Memory B cell (primary cell): ENCODE results near the gene MBD4.

ENCODE experiments used
- ATAC-seq: fragments of 150-1000 bp; cut with Tn5 transposase; 2 replicates; pipeline ENCODE4 v1.10.0; 2021; ENCODE audit warnings: low read depth, mild to moderate bottlenecking, moderate library complexity
- DNase-seq, 2 donors: peaks; one replicate each; pipeline ENCODE4 v3.0.0; 2022; ENCODE audit warnings: low spot score in 2 of 2
- H3K27ac Mint-ChIP-seq: one replicate; pipeline ENCODE4 v1.8.0; 2022; ENCODE audit warnings: mild to moderate bottlenecking, moderate library complexity, mixed read lengths
- H3K27me3 Mint-ChIP-seq: one replicate; pipeline ENCODE4 v1.8.0; 2022; ENCODE audit warnings: mixed read lengths
- H3K36me3 Mint-ChIP-seq: one replicate; pipeline ENCODE4 v1.8.0; 2022; ENCODE audit warnings: mild to moderate bottlenecking, mixed read lengths
- H3K4me1 Mint-ChIP-seq: one replicate; pipeline ENCODE4 v1.8.0; 2022; ENCODE audit warnings: mixed read lengths
- H3K4me3 Mint-ChIP-seq: one replicate; pipeline ENCODE4 v1.8.0; 2022; ENCODE audit warnings: mild to moderate bottlenecking, moderate library complexity, mixed read lengths
- H3K9me3 Mint-ChIP-seq: one replicate; pipeline ENCODE4 v1.8.0; 2022; ENCODE audit warnings: mixed read lengths

The MBD4 gene

GRCh38 chr3:129432036-129432435, 7.7 kb downstream of the MBD4 start:
- Mint-ChIP-seq H3K9me3 (no peaks in the 10 kb centered on the region), H3K4me1 (peaks cover 49% of the 10 kb centered on the region), H3K4me3 (no peak overlapping the region), H3K27ac (peak overlapping the region; percentile 62), H3K27me3 (no peaks in the 10 kb centered on the region), H3K36me3 (peaks cover 35% of the 10 kb centered on the region)
- no peak for ATAC-seq
- DNase-seq, result no peak

- no peaks in the 10 kb centered on the region for H3K27me3 Mint-ChIP-seq
- H3K27ac Mint-ChIP-seq, result peak overlapping the region; percentile 81
- H3K36me3 Mint-ChIP-seq, result peaks cover 30% of the 10 kb centered on the region
- H3K4me1 Mint-ChIP-seq, result peaks cover 35% of the 10 kb centered on the region
- H3K9me3 Mint-ChIP-seq, result peaks cover 3% of the 10 kb centered on the region
- ATAC-seq (no peak), DNase-seq (no peak)
- peak overlapping the region; percentile 2 for H3K4me3 Mint-ChIP-seq
Observed at GRCh38 chr3:129429602-129430001, 10.1 kb downstream of the MBD4 start.

- no peak for ATAC-seq
- peak overlapping the region; percentile 85 for H3K4me3 Mint-ChIP-seq
Observed at GRCh38 chr3:129429080-129429451, 10.7 kb downstream of the MBD4 start.

GRCh38 chr3:129428376-129429079, 11.2 kb downstream of the MBD4 start, which contains the start of gene EFCAB12:
EFCAB12 (minus strand) TSS chr3:129428636; CDS start chr3:129428488, 148 bp downstream.
- H3K4me1 Mint-ChIP-seq, result peaks cover 38% of the 10 kb centered on the region
- no peaks in the 10 kb centered on the region for H3K27me3 Mint-ChIP-seq
- H3K9me3 Mint-ChIP-seq, result peaks cover 13% of the 10 kb centered on the region
- ATAC-seq (peak; percentile 93), DNase-seq (peak; percentile 82 to 83)
- H3K4me3 Mint-ChIP-seq, result peak within 1 kb of the TSS; percentile 85
- H3K36me3 Mint-ChIP-seq, result peaks cover 23% of the 10 kb centered on the region
- peak within 1 kb of the TSS; percentile 81 for H3K27ac Mint-ChIP-seq

More at GRCh38 chr3:129429080-129429451, 10.7 kb downstream of the MBD4 start:
- Mint-ChIP-seq H3K9me3 (peaks cover 9% of the 10 kb centered on the region), H3K27me3 (no peaks in the 10 kb centered on the region), H3K27ac (peak overlapping the region; percentile 81), H3K36me3 (peaks cover 28% of the 10 kb centered on the region), H3K4me1 (peaks cover 38% of the 10 kb centered on the region)
- no peak for DNase-seq

- H3K4me1 Mint-ChIP-seq, result peaks cover 38% of the 10 kb centered on the region
- H3K4me3 Mint-ChIP-seq, result peak overlapping the region; percentile 85
- peaks cover 13% of the 10 kb centered on the region for H3K9me3 Mint-ChIP-seq
- H3K27ac Mint-ChIP-seq, result peak overlapping the region; percentile 81
- H3K36me3 Mint-ChIP-seq, result peaks cover 21% of the 10 kb centered on the region
- no peaks in the 10 kb centered on the region for H3K27me3 Mint-ChIP-seq
- ATAC-seq (no peak), DNase-seq (no peak)
Observed at GRCh38 chr3:129428007-129428375, 11.8 kb downstream of the MBD4 start.

- DNase-seq, result no peak
- ATAC-seq, result no peak
- Mint-ChIP-seq H3K9me3 (peaks cover 13% of the 10 kb centered on the region), H3K4me1 (peaks cover 33% of the 10 kb centered on the region), H3K36me3 (peaks cover 8% of the 10 kb centered on the region), H3K27ac (peak overlapping the region; percentile 29), H3K4me3 (no peak overlapping the region), H3K27me3 (no peaks in the 10 kb centered on the region)
Observed at GRCh38 chr3:129425619-129426018, 14.1 kb downstream of the MBD4 start.

GRCh38 chr3:129425213-129425612, 14.5 kb downstream of the MBD4 start:
- no peak overlapping the region for H3K4me3 Mint-ChIP-seq
- peaks cover 6% of the 10 kb centered on the region for H3K36me3 Mint-ChIP-seq
- no peaks in the 10 kb centered on the region for H3K27me3 Mint-ChIP-seq
- ATAC-seq (no peak), DNase-seq (no peak)
- H3K4me1 Mint-ChIP-seq, result peaks cover 33% of the 10 kb centered on the region
- peaks cover 13% of the 10 kb centered on the region for H3K9me3 Mint-ChIP-seq
- H3K27ac Mint-ChIP-seq, result peak overlapping the region; percentile 29

- Mint-ChIP-seq H3K4me3 (no peak overlapping the region), H3K27ac (peak overlapping the region; percentile 53), H3K4me1 (peaks cover 26% of the 10 kb centered on the region), H3K27me3 (no peaks in the 10 kb centered on the region), H3K36me3 (peaks cover 6% of the 10 kb centered on the region), H3K9me3 (peaks cover 13% of the 10 kb centered on the region)
- DNase-seq (peak in 1 of 2 donors; percentile 37), ATAC-seq (peak; percentile 70)
Observed at GRCh38 chr3:129424185-129424841, 15.4 kb downstream of the MBD4 start.

GRCh38 chr3:129422897-129423296, 16.9 kb downstream of the MBD4 start:
- DNase-seq, result no peak
- H3K4me3 Mint-ChIP-seq, result no peak overlapping the region
- peaks cover 15% of the 10 kb centered on the region for H3K4me1 Mint-ChIP-seq
- ATAC-seq, result no peak
- H3K27me3 Mint-ChIP-seq, result no peaks in the 10 kb centered on the region
- H3K27ac Mint-ChIP-seq, result no peak overlapping the region
- H3K36me3 Mint-ChIP-seq, result peaks cover 6% of the 10 kb centered on the region
- H3K9me3 Mint-ChIP-seq, result peaks cover 13% of the 10 kb centered on the region

GRCh38 chr3:129421988-129422745, 17.6 kb downstream of the MBD4 start:
- Mint-ChIP-seq H3K4me1 (peaks cover 11% of the 10 kb centered on the region), H3K36me3 (peaks cover 6% of the 10 kb centered on the region), H3K4me3 (no peak overlapping the region), H3K27ac (no peak overlapping the region), H3K27me3 (no peaks in the 10 kb centered on the region), H3K9me3 (peaks cover 13% of the 10 kb centered on the region)
- DNase-seq, result no peak
- ATAC-seq, result no peak

GRCh38 chr3:129421236-129421883, 18.4 kb downstream of the MBD4 start:
- Mint-ChIP-seq H3K4me3 (no peak overlapping the region), H3K27ac (no peak overlapping the region), H3K36me3 (peaks cover 6% of the 10 kb centered on the region), H3K4me1 (peaks cover 11% of the 10 kb centered on the region), H3K9me3 (peaks cover 13% of the 10 kb centered on the region), H3K27me3 (no peaks in the 10 kb centered on the region)
- no peak for DNase-seq
- no peak for ATAC-seq

GRCh38 chr3:129419476-129419875, 20.3 kb downstream of the MBD4 start:
- H3K9me3 Mint-ChIP-seq, result peaks cover 8% of the 10 kb centered on the region
- DNase-seq (no peak), ATAC-seq (no peak)
- H3K4me3 Mint-ChIP-seq, result no peak overlapping the region
- no peak overlapping the region for H3K27ac Mint-ChIP-seq
- peaks cover 10% of the 10 kb centered on the region for H3K4me1 Mint-ChIP-seq
- no peaks in the 10 kb centered on the region for H3K36me3 Mint-ChIP-seq
- H3K27me3 Mint-ChIP-seq, result no peaks in the 10 kb centered on the region

- no peaks in the 10 kb centered on the region for H3K27me3 Mint-ChIP-seq
- H3K4me3 Mint-ChIP-seq, result no peak overlapping the region
- ATAC-seq (no peak), DNase-seq (no peak)
- H3K4me1 Mint-ChIP-seq, result no peaks in the 10 kb centered on the region
- H3K36me3 Mint-ChIP-seq, result no peaks in the 10 kb centered on the region
- no peaks in the 10 kb centered on the region for H3K9me3 Mint-ChIP-seq
- H3K27ac Mint-ChIP-seq, result no peak overlapping the region
Observed at GRCh38 chr3:129418041-129418973, 21.4 kb downstream of the MBD4 start.
